Heart left ventricle (tissue), 16 donors: ENCODE measurements around the gene PPP1R9B. TPM values are rescaled to one million over a fixed set of nuclear protein-coding genes. Genes with fewer than 3 reads are reported as not detected.

ENCODE experiments used
- ATAC-seq, 4 donors: fragments of 200-7000 bp; cut with Tn5 transposase; one replicate each; pipeline ENCODE4 v1.9.1; 2020 to 2022; ENCODE audit warnings: moderate library complexity in 4 of 4, mild to moderate bottlenecking in 3 of 4, moderate number of reproducible peaks in 1 of 4
- DNase-seq, 5 donors: peaks; one replicate each; pipeline ENCODE4 v3.0.0-alpha.2; 2020
- H3K27ac ChIP-seq, 12 donors: fragments of 200-600 bp; sonication (generic) in 4 of 12; one replicate each; pipeline versions ENCODE4 v1.5.0 to v1.8.0; 2016 to 2022; ENCODE audit warnings: mild to moderate bottlenecking in 2 of 12
- H3K27me3 ChIP-seq, 9 donors: fragments of 200-600 bp; sonication (generic) in 2 of 9; one replicate each; pipeline versions ENCODE4 v1.5.1 to v1.8.0; 2016 to 2022; ENCODE audit warnings: mild to moderate bottlenecking in 3 of 9
- H3K36me3 ChIP-seq, 9 donors: fragments of 200-600 bp; sonication (generic) in 2 of 9; one replicate each; pipeline versions ENCODE4 v1.5.0 to v1.8.0; 2018 to 2022; ENCODE audit warnings: mild to moderate bottlenecking in 2 of 9
- H3K4me1 ChIP-seq, 12 donors: fragments of 200-600 bp; sonication (generic) in 4 of 12; one replicate each; pipeline versions ENCODE4 v1.5.0 to v1.8.0; 2016 to 2022; ENCODE audit warnings: mild to moderate bottlenecking in 3 of 12
- H3K4me3 ChIP-seq, 12 donors: fragments of 200-600 bp; sonication (generic) in 4 of 12; one replicate each; pipeline versions ENCODE4 v1.5.0 to v1.8.0; 2017 to 2022; ENCODE audit warnings: mild to moderate bottlenecking in 9 of 12, moderate library complexity in 4 of 12
- H3K9me3 ChIP-seq, 12 donors: fragments of 200-600 bp; sonication (generic) in 4 of 12; one replicate each; pipeline versions ENCODE4 v1.5.0 to v1.8.0; 2016 to 2022; ENCODE audit warnings: mild to moderate bottlenecking in 1 of 12
- CTCF ChIP-seq, 12 donors: fragments of 200-600 bp; sonication (generic) in 4 of 12; IDR thresholded peaks; one replicate each; pipeline versions ENCODE4 v1.5.0 to v1.8.0; 2018 to 2022; ENCODE audit warnings: antibody characterized with exemption in 12 of 12, mild to moderate bottlenecking in 5 of 12
- POLR2A ChIP-seq, 2 donors: fragments of 450-650 bp; IDR thresholded peaks; one replicate each; pipeline ENCODE4 v1.6.1; 2017; ENCODE audit warnings: antibody characterized with exemption in 2 of 2, mild to moderate bottlenecking in 2 of 2, moderate library complexity in 2 of 2
- WGBS, 4 donors: extraction: QIAGEN DNeasy Blood & Tissue Kit in 2 of 4; methylation state at CpG; one replicate each; pipeline versions ENCODE4 v1.1.5 to v1.1.7; 2013 to 2018; 5-methylcytosine and 5-hydroxymethylcytosine counted together
- intact Hi-C, 10 donors: fragments of 100-400 bp; cut with DNase I; formaldehyde crosslinking; loops; one replicate each; pipeline versions ENCODE4 v1.11.1 to v1.14.2; 2022
- polyA plus RNA-seq, 2 donors: library from polyadenylated mRNA; stranded (reverse); fragments of 200-250 nt; gene quantifications; one replicate each; pipeline ENCODE4 v1.2.3, GENCODE V29; 2013
- total RNA-seq, 9 donors: library from RNA; depleted of rRNA in 2 of 9; stranded (reverse); fragments of >200 nt in 2 of 9; fragmentation: NEBNext Ultra II Directional in 3 of 9; extraction: Animal tissue kit (Norgen Biotek cat#: 25700) in 3 of 9; gene quantifications; one replicate each; pipeline versions ENCODE4 v1.1.0 to v1.2.4, GENCODE V29; 2016 to 2023
- donor health status: ischemic (EF 13 %, LVEDD 7.1; RV severe dilation, severe dysfunction).
- donor health status: healthy with polysubstance abuse.
- donor health status: DM: no; HTN: yes; CAD: no.
- donor health status: DM: no; HTN: no; CAD: no.
- donor health status: ischemic (EF 25% LVEDD 6.9; RV normal size, moderate dysfunction).
- donor health status: ischemic (EF 25% LVEDD 5.7; RV mildly dilated, moderate dysfunction).
- donor health status: healthy.
- donor health status: DM: yes; HTN: yes; CAD: no.
- donor health status: ischemic (EF 35%, LVEDD 5.7; RV mildly dilated, moderate dysfunction).
- donor health status: nonischemic (EF 11% LVEDD 7.7; RV severe dilation, severe dysfunction).
- donor health status: DM: yes; HTN: yes; CAD: no.
- donor health status: PGD.
- donor health status: ischemic (EF 29% LVEDD 5.4; RV normal size, mild dysfunction).
- donor health status: nonischemic (EF 23%, LVEDD 6.1; RV moderate dilation, normal function).

Gene PPP1R9B
- total and polyA plus RNA-seq, 11 donors: 17.0 to 55.9 (median 31.3) TPM

DNA sequence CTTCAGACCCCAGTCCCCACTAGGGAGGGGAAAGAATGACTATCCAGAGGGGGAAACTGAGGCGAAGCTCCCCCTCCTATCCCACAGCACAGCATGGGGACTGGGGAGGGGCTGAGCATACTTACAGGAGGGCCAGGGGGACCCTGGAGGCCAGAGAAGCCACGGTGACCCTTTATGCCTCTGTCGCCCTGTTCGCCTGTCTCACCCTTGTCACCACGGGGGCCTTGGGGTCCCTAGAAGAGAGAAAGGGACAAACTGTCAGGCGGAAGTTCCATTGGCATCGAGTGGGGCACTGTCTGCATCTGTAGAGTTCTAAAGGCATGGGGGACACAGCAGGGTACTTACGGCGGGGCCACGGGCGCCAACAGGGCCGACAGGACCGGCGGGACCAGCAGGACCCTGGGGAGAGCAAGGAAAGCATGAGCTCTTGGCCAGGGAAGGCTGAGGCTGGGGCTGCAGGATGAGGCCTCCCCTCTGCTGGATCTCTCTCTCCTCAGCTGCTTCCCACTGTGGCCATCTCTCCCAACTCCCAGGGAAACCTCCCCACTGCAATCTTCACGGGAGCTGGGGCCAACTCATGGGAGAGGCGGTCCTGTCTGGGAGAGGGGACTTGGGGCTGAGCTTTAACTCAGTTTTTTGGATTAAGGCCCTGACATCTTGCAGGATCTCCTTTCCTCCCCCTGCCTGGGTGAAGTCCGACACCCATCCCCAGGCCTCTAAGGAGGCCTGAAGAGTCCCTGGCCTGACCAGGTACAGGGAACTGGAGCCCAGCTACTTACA is 37.5 kb upstream of the PPP1R9B start:
- Histone ChIP-seq H3K27ac (peak overlapping the region in 4 of 12 donors; percentile 4 to 74 (median 46)), H3K4me1 (peaks cover 0 to 22% (median 0%) of the 10 kb centered on the region in 12 donors), H3K9me3 (no peaks in the 10 kb centered on the region), H3K27me3 (no peaks in the 10 kb centered on the region), H3K4me3 (no peak overlapping the region), H3K36me3 (peaks cover 0 to 80% (median 73%) of the 10 kb centered on the region in 9 donors)
- 80 to 87% (median 83%) methylated on average over 15 to 17 of the region's 17 CpGs for WGBS, 4 donors
- ATAC-seq (no peak), DNase-seq (no peak)
- intact Hi-C loops: no loop called here
- TF ChIP-seq POLR2A (IDR thresholded peaks at IDR 0.05): no peak
- no peak for TF ChIP-seq CTCF (IDR thresholded peaks at IDR 0.05)

GRCh38 chr17:50187394-50187725 is 36.9 kb upstream of the PPP1R9B start:
- no peak for TF ChIP-seq CTCF (IDR thresholded peaks at IDR 0.05)
- no peak for TF ChIP-seq POLR2A (IDR thresholded peaks at IDR 0.05)
- Histone ChIP-seq H3K4me1 (peaks cover 0 to 22% (median 0%) of the 10 kb centered on the region in 12 donors), H3K4me3 (no peak overlapping the region), H3K36me3 (peaks cover 0 to 75% (median 67%) of the 10 kb centered on the region in 9 donors), H3K9me3 (no peaks in the 10 kb centered on the region), H3K27me3 (no peaks in the 10 kb centered on the region), H3K27ac (peak overlapping the region in 3 of 12 donors; percentile 15 to 74 (median 48))
- WGBS, 4 donors: 61 to 76% (median 73%) methylated on average over 4 of the region's 4 CpGs
- DNase-seq (no peak), ATAC-seq (no peak)
- intact Hi-C loops: no loop called here

DNA sequence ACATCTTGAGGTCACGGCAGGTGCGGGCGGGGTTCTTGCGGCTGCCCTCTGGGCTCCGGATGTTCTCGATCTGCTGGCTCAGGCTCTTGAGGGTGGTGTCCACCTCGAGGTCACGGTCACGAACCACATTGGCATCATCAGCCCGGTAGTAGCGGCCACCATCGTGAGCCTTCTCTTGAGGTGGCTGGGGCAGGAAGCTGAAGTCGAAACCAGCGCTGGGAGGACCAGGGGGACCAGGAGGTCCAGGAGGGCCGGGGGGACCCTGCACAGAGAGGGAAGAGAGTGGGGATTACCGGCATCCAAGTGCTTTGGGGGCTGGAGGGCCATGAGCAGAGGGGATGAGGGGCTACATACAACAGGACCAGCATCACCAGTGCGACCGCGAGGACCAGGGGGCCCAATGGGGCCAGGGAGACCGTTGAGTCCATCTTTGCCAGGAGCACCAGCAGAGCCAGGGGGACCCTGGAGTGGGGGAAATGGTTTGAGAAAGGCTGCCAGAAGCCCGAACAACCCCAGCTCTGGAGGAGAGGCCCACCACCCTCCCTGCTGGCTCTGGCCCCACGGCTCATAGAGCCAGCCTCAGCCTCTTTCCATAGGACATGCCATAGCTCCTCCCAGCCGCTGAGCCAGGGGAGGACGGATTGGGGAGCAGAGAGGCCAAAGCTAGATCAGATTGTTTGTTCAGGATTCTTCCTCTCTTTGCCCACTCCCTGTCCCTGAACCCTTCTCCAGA is 36.4 kb upstream of the PPP1R9B start:
- no peaks in the 10 kb centered on the region for H3K27me3 ChIP-seq
- peak overlapping the region in 3 of 12 donors; percentile 15 to 74 (median 48) for H3K27ac ChIP-seq
- TF ChIP-seq CTCF (IDR thresholded peaks at IDR 0.05) (no peak), POLR2A (IDR thresholded peaks at IDR 0.05) (no peak)
- no peak overlapping the region for H3K4me3 ChIP-seq
- peaks cover 0 to 69% (median 62%) of the 10 kb centered on the region in 9 donors for H3K36me3 ChIP-seq
- intact Hi-C loops: no loop called here
- peaks cover 0 to 22% (median 0%) of the 10 kb centered on the region in 12 donors for H3K4me1 ChIP-seq
- no peak for ATAC-seq
- H3K9me3 ChIP-seq: no peaks in the 10 kb centered on the region
- WGBS, 4 donors: 74 to 84% (median 83%) methylated on average over 22 to 24 of the region's 24 CpGs
- no peak for DNase-seq
